Stimulated activated CD8-positive, alpha-beta memory T cell treated with anti-CD3 and anti-CD28 coated beads, Interleukin-12 subunit alpha, Interleukin-12 subunit beta, amount 100 ng/mL, for 4 hours (primary cell): ENCODE measurements around the gene WDR36.

Source experiments
- DNase-seq: peaks from one replicate; pipeline ENCODE4 v3.0.0-alpha.2; 2020; ENCODE audit warnings: low read depth

Gene WDR36

GRCh38 chr5:111106320-111106948 is 14.3 kb downstream of the WDR36 start:
- DNase-seq = no peak

DNA sequence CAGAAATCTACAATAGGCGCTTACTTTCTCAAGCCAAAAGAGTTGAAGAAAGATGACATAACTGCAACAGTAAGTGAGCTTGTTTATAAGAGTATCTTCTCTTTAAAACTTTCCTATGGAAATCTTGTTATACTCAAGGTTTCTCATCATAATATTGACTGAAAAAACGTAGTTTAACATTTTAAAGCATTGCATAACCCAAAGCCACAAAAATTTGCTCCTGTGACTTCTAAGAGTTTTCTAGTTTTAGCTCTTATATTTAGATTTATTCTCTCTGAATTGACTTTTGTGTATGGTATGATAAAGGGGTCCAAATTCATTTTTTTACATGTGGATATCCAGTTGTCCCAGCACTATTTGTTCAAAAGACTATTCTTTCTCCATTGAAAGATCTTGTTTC is 15.2 kb downstream of the WDR36 start:
- no peak for DNase-seq

DNA sequence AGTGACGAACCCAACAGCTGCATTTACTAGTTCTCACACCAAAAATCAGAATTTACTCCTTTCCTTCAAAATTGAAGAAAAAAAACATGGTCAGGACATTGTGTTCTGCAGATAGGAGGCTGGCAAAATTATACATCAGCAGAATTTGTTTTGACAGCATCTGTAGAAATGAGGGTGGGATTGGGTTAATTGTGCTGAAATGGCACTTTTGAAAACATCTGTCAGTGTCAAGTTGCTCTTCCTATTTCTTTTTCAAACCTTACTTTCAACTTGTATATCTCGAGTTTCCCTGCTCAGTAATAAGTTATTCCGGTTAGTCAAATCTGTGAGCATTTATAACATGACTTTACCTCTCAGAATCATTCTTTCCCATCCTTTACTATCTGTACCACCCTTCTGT is 19.8 kb downstream of the WDR36 start:
- DNase-seq = no peak

- no peak for DNase-seq
Observed at GRCh38 chr5:111113678-111114077, 21.5 kb downstream of the WDR36 start.

- no peak for DNase-seq
Observed at GRCh38 chr5:111115229-111115628, 23.1 kb downstream of the WDR36 start.

- no peak for DNase-seq
Observed at GRCh38 chr5:111116550-111116949, 24.4 kb downstream of the WDR36 start.

- no peak for DNase-seq
Observed at GRCh38 chr5:111117136-111117535, 25.0 kb downstream of the WDR36 start.

DNA sequence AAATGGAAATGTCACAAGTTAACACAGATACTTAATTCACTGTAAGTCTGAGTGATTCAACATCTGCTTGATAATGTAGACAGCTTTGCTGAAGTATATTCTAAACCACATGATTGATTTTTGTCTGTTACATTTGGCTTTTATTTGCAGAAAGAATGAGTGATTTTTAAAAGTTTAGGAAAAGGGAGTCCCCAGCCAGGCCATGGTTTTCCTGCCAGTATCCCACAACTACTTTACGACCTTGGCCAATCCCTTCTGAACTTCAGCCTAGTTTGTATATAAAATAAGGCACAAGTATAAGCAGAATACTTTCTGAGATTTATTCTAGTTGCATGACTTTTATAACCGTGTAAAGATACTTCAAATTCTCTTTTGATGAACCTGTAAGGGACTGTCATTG is 27.1 kb downstream of the WDR36 start:
- DNase-seq = no peak

DNA sequence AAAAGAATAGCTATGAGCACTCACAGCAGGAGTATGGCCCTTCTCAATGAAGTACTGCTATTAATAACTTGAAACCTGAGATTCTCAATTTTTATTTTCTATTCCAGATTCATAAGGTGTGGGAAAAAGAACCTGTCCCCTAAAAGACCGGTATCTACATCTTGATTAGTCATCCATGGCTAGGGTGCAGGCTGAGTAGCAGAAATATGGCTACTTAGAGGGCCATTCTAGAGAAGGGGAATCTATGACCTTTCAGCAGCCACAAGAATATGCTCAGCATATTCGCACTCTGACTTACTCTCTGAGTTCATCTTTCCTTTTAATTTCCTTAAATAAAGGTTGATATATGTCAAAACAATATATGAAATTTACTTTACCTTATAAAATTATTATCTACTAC is 27.7 kb downstream of the WDR36 start:
- no peak for DNase-seq

GRCh38 chr5:111120911-111121310 is 28.8 kb downstream of the WDR36 start:
- DNase-seq = no peak

DNA sequence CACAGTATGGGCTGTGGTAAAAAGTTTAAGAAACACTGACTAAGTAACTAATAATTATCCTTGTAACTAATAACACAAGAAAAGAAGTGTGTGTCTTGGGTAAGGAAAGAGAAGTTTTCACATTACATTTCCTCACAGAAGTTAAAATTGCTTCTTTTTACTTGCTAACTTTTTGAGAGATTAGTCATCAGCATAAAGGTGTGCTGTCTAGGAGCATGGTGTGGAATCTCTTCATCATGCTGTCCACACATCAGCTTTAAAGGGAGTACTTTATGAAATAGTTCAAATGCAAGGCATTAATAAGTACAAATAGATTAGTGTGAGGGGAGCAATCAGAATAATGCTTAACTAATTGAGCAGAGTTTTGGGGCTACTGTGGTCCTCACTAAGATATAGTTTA is 29.8 kb downstream of the WDR36 start:
- no peak for DNase-seq

DNA sequence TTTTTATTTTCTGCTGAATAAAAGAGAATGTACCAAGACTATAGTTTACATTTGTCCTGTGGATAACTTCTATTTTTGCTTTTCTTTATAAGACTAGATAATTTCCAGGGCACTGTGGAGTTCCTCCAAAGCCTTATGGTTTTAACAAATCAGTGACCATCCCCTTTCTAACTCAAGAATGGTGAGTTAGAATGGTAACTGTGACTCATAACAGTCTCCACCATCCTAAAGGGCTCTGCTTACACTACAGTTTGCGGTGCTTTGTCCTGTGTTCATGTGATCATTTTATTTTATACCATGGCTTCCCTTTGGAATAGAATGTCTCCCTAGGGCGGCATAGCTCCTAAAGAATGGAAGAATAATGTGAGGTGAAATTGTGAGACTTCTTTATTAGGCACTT is 30.2 kb downstream of the WDR36 start:
- DNase-seq = no peak

- DNase-seq = no peak
Observed at GRCh38 chr5:111124793-111125192, 32.6 kb downstream of the WDR36 start.

GRCh38 chr5:111126896-111127295 is 34.7 kb downstream of the WDR36 start:
- no peak for DNase-seq

DNA sequence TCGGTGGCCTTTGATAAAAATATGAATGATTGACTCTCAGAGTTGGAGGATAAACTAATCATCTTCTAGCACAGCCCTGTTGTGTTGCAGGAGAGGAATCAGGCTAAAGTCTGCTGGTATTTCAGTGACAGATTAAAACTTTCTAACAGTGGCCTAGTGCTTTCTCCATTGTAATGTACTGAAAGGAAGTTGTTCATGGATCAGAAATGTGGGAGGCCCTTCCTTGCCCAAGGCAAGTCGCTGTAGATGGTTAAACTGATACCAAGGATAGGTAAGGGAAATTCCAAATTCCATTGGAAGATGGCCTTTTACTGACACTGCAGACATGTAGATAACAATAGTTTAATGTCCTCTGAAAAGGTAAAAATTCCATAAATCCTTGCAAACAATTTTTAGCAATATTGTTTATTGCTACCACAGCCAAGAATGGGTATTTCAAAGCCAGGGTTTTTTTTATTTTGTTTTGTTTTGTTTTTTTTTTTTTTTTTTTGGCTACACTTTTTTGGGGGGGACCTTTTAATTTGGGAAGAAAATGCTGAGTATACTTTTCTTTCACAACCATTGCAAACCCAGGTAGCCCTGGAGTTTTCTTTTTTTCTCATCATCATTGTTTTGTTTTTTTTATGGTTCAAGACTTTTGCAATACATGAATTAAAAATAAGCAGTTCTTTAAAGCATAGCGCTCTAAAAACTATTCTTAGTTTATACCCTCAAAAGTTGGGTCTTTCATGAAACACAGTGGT is 35.5 kb downstream of the WDR36 start:
- no peak for DNase-seq

DNA sequence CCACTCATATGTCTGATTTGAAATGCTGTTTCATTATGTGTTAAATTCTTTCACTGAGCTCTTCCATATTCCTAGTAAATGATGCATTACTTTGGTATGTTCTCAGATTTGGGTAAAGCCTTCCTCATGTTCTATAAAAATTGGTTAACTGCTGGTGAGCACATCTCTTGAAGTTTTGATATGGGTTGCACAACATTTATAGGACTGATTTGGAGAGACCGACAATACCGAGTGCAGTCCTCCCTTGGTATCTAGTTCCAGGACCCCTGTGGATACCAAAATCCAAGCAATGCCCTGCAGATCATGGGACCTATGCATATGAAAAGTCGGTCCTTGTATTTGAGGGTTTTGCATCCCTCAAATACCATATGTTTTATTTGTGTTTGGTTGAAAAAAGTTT is 37.8 kb downstream of the WDR36 start:
- no peak for DNase-seq

- DNase-seq = no peak
Observed at GRCh38 chr5:111131356-111131755, 39.2 kb downstream of the WDR36 start.

- no peak for DNase-seq
Observed at GRCh38 chr5:111132076-111132475, 39.9 kb downstream of the WDR36 start.

DNA sequence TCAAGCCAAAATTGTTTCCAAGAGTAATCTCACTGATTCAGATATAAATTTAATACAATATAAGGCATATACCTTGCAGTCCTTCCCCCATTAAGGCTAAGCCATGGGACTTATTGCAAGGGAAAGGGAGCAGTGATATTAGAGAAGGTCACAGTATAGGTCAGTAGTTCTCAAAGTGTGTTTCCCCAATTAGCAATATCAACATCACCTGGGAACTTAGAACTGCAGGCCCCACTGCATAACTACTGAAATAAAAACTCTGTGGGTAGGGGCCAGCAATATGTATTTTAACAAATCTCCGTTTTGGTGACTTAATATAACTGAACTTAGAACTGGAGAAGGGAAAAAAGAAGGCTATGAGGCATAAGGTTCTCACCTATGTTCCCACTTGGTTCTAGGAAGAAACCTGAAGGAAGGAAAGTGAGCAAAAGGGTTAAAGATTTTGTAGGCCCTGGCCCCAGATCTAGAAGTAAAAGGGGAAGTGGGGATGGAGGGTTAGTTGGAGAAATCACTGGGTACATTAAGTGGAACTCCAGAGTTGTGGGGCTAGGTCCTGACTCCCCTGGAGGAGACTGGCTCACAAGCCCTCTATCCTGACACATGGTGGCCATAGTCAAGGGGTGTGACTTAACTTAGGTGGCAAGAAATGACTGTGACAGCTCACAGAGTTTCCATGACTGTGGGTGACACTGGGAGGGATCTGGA is 40.7 kb downstream of the WDR36 start:
- no peak for DNase-seq

GRCh38 chr5:111133436-111133751 is 41.2 kb downstream of the WDR36 start:
- DNase-seq = no peak

GRCh38 chr5:111134087-111134486 is 41.9 kb downstream of the WDR36 start:
- no peak for DNase-seq

GRCh38 chr5:111134864-111135263 is 42.7 kb downstream of the WDR36 start:
- no peak for DNase-seq

DNA sequence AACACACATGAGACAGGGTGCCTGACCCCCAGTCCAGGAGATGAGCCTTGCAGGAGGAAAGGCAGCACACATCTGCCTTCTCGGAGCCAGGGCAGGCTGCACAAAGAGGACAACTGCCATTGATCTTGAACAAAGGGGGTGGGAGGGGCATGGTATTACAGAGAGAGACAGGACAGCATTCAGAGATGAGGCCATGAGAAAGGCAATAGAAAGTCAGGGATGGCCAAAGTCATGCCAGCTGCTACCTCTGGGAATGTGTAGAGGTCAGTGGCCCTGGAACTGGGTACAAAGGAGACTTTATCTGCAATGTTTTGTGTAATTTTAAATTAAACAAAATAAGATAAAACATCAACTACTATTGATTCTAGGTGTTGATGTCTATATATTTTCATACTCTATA is 43.2 kb downstream of the WDR36 start:
- DNase-seq = no peak

DNA sequence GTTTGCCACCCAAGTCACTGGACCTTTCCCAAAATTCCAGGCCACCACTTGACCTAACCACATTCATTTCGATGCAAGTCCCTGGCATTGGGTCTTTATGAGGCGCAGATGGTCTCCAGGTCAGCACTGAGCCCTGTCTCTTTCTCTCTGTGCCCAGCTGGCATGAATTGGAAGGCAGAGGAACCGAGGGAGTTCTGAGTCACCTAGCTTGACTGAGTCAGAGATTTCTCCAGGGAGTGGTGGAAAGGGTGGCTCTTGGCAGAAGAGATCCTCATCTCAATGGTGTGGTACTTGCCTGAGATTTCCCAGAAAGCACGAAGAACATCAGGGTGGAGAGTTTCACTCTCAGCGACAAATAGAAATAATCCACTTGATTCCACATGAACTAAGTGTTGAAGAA is 43.8 kb downstream of the WDR36 start:
- no peak for DNase-seq
